GM12878 (cell line): ENCODE data around the gene RAPGEF6. TPM values are rescaled to one million over a fixed set of nuclear protein-coding genes. Genes with fewer than 3 reads are reported as not detected.

ENCODE experiments used
- ATAC-seq: fragments of 200-7000 bp; cut with Tn5 transposase; 3 replicates; pipeline ENCODE4 v1.9.1; 2020; ENCODE audit warnings: mild to moderate bottlenecking, moderate library complexity
- BruUV-seq: library from RNA; stranded (reverse); fragments of 400-500 nt; replicated peaks from 2 replicates; lab custom pipeline; 2021; lab: Mats Ljungman, UMichigan
- CTCF ChIA-PET: fragments of 300-600 bp; sonication (Branson Sonifier 250); formaldehyde crosslinking; extraction: SDS; loops from one replicate; lab custom pipeline; 2021; ENCODE audit warnings: inconsistent platforms; lab: Yijun Ruan, JAX
- POLR2A ChIA-PET: fragments of 350-600 bp; formaldehyde crosslinking; extraction: SDS; loops from one replicate; lab custom pipeline; 2021; ENCODE audit warnings: inconsistent platforms; lab: Charles Lee
- RAD21 ChIA-PET: fragments of 300-600 bp; sonication (Branson Sonifier 250); formaldehyde crosslinking; loops from one replicate; lab custom pipeline; 2023; ENCODE audit warnings: antibody characterized with exemption; ENCODE audit not compliant: unreplicated experiment; lab: Charles Lee
- SMC1A ChIA-PET: fragments of 300-600 bp; sonication (Branson Sonifier 250); formaldehyde crosslinking; loops from one replicate; lab custom pipeline; 2023; ENCODE audit not compliant: unreplicated experiment, uncharacterized antibody; lab: Charles Lee
- DNase-seq: peaks from one replicate; pipeline ENCODE4 v3.0.0-alpha.2; 2011; ENCODE audit warnings: low read depth, low spot score
- FAIRE-seq: peaks from 3 replicates; lab custom pipeline; 2011; peaks lifted over from hg19 to GRCh38; lab: Jason Lieb, UNC
- H2AFZ ChIP-seq: 2 replicates; pipeline ENCODE4 v1.6.0; 2011; ENCODE audit warnings: low read depth, low read length, control low read depth; ENCODE audit not compliant: control insufficient read depth
- H3K27ac ChIP-seq: 2 replicates; pipeline ENCODE4 v1.5.1; 2011; ENCODE audit warnings: control low read depth; ENCODE audit not compliant: control insufficient read depth, insufficient read depth
- H3K27me3 ChIP-seq, 2 experiments: replicated peaks in 1 of 2; 2 replicates each; pipeline versions ENCODE4 v1.6.0 to v1.6.1; 2011; ENCODE audit warnings: low read length in 1 of 2; ENCODE audit not compliant: control insufficient read depth in 2 of 2, insufficient read depth in 2 of 2
- H3K36me3 ChIP-seq, 2 experiments: 2 replicates each; pipeline ENCODE4 v1.5.1; 2011; ENCODE audit warnings: low read length in 1 of 2; ENCODE audit not compliant: control insufficient read depth in 2 of 2, insufficient read depth in 2 of 2
- H3K4me1 ChIP-seq: 2 replicates; pipeline ENCODE4 v1.6.1; 2011; ENCODE audit warnings: mild to moderate bottlenecking, low read length, moderate library complexity, mixed read lengths; ENCODE audit not compliant: control insufficient read depth, insufficient read depth
- H3K4me2 ChIP-seq: 2 replicates; pipeline ENCODE4 v1.6.0; 2011; ENCODE audit warnings: control low read depth; ENCODE audit not compliant: control insufficient read depth, insufficient read depth
- H3K4me3 ChIP-seq: fragments of 200-600 bp; sonication (generic); 2 replicates; pipeline ENCODE4 v1.5.1; 2016
- H3K79me2 ChIP-seq: 2 replicates; pipeline ENCODE4 v1.6.0; 2011; ENCODE audit warnings: low read length; ENCODE audit not compliant: control insufficient read depth, insufficient read depth
- H3K9ac ChIP-seq: 2 replicates; pipeline ENCODE4 v1.8.0; 2011; ENCODE audit warnings: low read length, control low read depth, mixed read lengths; ENCODE audit not compliant: control insufficient read depth, insufficient read depth
- H3K9me3 ChIP-seq: replicated peaks from 3 replicates; pipeline ENCODE4 v1.5.1; 2011; ENCODE audit warnings: mild to moderate bottlenecking, low read length; ENCODE audit not compliant: control insufficient read depth, insufficient read depth
- H4K20me1 ChIP-seq: 2 replicates; pipeline ENCODE4 v1.6.0; 2011; ENCODE audit not compliant: control insufficient read depth, insufficient read depth
- BACH1 ChIP-seq: fragments of 450-650 bp; IDR thresholded peaks from 2 replicates; pipeline ENCODE4 v1.6.1; 2017; ENCODE audit warnings: mild to moderate bottlenecking, borderline replicate concordance
- CHD4 ChIP-seq: fragments of 200-600 bp; sonication (generic); IDR thresholded peaks from 2 replicates; pipeline ENCODE4 v1.6.1; 2016; ENCODE audit warnings: mild to moderate bottlenecking
- FOXK2 ChIP-seq: fragments of 450-650 bp; IDR thresholded peaks from 2 replicates; pipeline ENCODE4 v1.6.1; 2017; ENCODE audit warnings: mild to moderate bottlenecking, moderate library complexity
- IKZF2 ChIP-seq, 2 experiments: fragments of 450-650 bp; IDR thresholded peaks; 2 replicates each; pipeline ENCODE4 v1.6.1; 2017; ENCODE audit warnings: mild to moderate bottlenecking in 2 of 2, moderate library complexity in 2 of 2
- KDM1A ChIP-seq: fragments of 200-600 bp; sonication (generic); IDR thresholded peaks from 2 replicates; pipeline ENCODE4 v1.6.1; 2016; ENCODE audit warnings: borderline replicate concordance
- LARP7 ChIP-seq: fragments of 450-650 bp; IDR thresholded peaks from 2 replicates; pipeline ENCODE4 v1.6.1; 2017; ENCODE audit warnings: mild to moderate bottlenecking
- MTA2 ChIP-seq: fragments of 450-650 bp; IDR thresholded peaks from 2 replicates; pipeline ENCODE4 v1.6.1; 2016; ENCODE audit warnings: low read depth, mild to moderate bottlenecking, moderate library complexity
- MTA3 ChIP-seq: IDR thresholded peaks from 2 replicates; pipeline ENCODE4 v1.6.1; 2012; ENCODE audit warnings: low read length, inconsistent platforms, borderline replicate concordance
- SIX5 ChIP-seq: IDR thresholded peaks from 2 replicates; pipeline ENCODE4 v1.6.1; 2011; ENCODE audit warnings: mild to moderate bottlenecking, low read depth, low read length, moderate library complexity; ENCODE audit not compliant: severe bottlenecking
- ZBED1 ChIP-seq: IDR thresholded peaks from 2 replicates; pipeline ENCODE4 v1.6.1; 2016; ENCODE audit warnings: borderline replicate concordance
- WGBS: methylation state at CpG from one replicate; pipeline ENCODE4 v1.1.6; 2016; ENCODE audit warnings: low lambda C conversion rate; ENCODE audit not compliant: insufficient replicate concordance, insufficient coverage; ENCODE audit errors: missing lambda C conversion rate; 5-methylcytosine and 5-hydroxymethylcytosine counted together
- in situ Hi-C: fragments of 300-500 bp; cut with MboI; formaldehyde crosslinking; loops from 9 replicates; pipeline ENCODE4 v1.14.3; 2018; ENCODE audit warnings: mixed read lengths
- intact Hi-C: fragments of 100-400 bp; cut with micrococcal nuclease; formaldehyde crosslinking; loops from one replicate; pipeline ENCODE4 v1.14.2; 2022; ENCODE audit not compliant: unreplicated experiment
- polyA plus RNA-seq, 11 experiments: library from polyadenylated mRNA; depleted of rRNA in 4 of 11; unstranded in 6 of 11; stranded (reverse) in 5 of 11; fragments of >200 nt; fragmentation: Nextera tagmentation in 4 of 11; fragmentation: Illumina TruSeq in 1 of 11; extraction: Ambion mirVana in 4 of 11; extraction: Trizol in 1 of 11; gene quantifications; 1 replicate in 1 of 11; 2 replicates in 10 of 11; pipeline versions ENCODE4 v1.2.1 to v1.2.3, GENCODE V29; 2011 to 2016; ENCODE audit warnings: inconsistent platforms in 2 of 11, missing spikeins in 2 of 11, low read depth in 1 of 11
- total RNA-seq, 4 experiments: library from RNA; depleted of rRNA in 3 of 4; stranded (reverse); fragments of >200 nt in 3 of 4; fragmentation: Illumina TruSeq in 1 of 4; extraction: Trizol in 1 of 4; gene quantifications; 2 replicates each; pipeline versions ENCODE4 v1.2.1 to v1.2.3, GENCODE V29; 2013 to 2021
- TF ChIP-seq, protein P1 (sequence below): fragments of 450-650 bp; IDR thresholded peaks from 2 replicates; pipeline ENCODE4 v1.6.1; 2018; ENCODE audit warnings: mild to moderate bottlenecking, low read depth, moderate library complexity; ENCODE audit not compliant: partially characterized antibody
- TF ChIP-seq, protein P2 (sequence below): fragments of 450-650 bp; IDR thresholded peaks from 2 replicates; pipeline ENCODE4 v1.6.1; 2016; ENCODE audit warnings: mild to moderate bottlenecking
- TF ChIP-seq, protein P3 (sequence below): IDR thresholded peaks from 2 replicates; pipeline ENCODE4 v1.6.1; 2012; ENCODE audit warnings: improper control_type of control experiment, low read depth, low read length; ENCODE audit not compliant: insufficient replicate concordance
- TF ChIP-seq, protein P4 (sequence below): IDR thresholded peaks from 2 replicates; pipeline ENCODE4 v1.6.1; 2012; ENCODE audit warnings: low read depth, low read length, improper control_type of control experiment

The RAPGEF6 gene
- total and polyA plus RNA-seq, 10 of the 15 experiments (the other 5 are each of a cell fraction or from before 2014, with no cell fraction given): 2.9 to 24.0 (median 14.2) TPM

DNA sequence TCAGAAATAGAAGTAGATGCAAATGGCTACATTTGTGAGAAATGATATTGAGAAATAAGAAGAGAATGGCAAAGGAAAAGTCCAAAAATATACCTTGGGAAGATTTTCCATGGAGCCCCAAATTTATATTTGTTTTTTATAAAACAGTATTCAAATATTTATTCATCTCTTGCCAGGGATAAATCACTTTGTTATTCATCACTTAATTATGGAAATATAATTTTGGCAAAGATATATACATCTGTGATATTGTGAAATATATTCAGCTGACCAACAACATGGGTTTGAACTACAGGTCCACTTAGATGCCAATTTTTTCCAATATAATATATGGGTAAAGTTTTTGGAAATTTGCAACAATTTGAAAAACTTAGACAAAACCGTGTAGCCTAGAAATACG, 19.7 kb upstream of the RAPGEF6 start:
- intact Hi-C loops: no loop called here
- POLR2A ChIA-PET: no interaction called here
- no peaks in the 10 kb centered on the region for H3K4me1 ChIP-seq
- FAIRE-seq (no peak), DNase-seq (no peak), ATAC-seq (no peak)
- BruUV-seq: no TSS peak
- no peaks in the 10 kb centered on the region for H4K20me1 ChIP-seq
- in situ Hi-C loops: no loop called here
- H3K27me3 ChIP-seq: no peaks in the 10 kb centered on the region
- no peaks in the 10 kb centered on the region; the same call in 2 of the 3 replicates for H3K9me3 ChIP-seq
- no peak overlapping the region for H3K9ac ChIP-seq
- SMC1A ChIA-PET: interaction anchor here (0.8 to 1.2 kb wide), 2 partner anchors 21 to 64 kb away, joined by 3 to 4 read pairs; no protein-coding TSS in a partner anchor
- no peak overlapping the region for H2AFZ ChIP-seq
- no peak overlapping the region for H3K27ac ChIP-seq
- no peak overlapping the region for H3K4me2 ChIP-seq
- TF ChIP-seq, protein P1, sequence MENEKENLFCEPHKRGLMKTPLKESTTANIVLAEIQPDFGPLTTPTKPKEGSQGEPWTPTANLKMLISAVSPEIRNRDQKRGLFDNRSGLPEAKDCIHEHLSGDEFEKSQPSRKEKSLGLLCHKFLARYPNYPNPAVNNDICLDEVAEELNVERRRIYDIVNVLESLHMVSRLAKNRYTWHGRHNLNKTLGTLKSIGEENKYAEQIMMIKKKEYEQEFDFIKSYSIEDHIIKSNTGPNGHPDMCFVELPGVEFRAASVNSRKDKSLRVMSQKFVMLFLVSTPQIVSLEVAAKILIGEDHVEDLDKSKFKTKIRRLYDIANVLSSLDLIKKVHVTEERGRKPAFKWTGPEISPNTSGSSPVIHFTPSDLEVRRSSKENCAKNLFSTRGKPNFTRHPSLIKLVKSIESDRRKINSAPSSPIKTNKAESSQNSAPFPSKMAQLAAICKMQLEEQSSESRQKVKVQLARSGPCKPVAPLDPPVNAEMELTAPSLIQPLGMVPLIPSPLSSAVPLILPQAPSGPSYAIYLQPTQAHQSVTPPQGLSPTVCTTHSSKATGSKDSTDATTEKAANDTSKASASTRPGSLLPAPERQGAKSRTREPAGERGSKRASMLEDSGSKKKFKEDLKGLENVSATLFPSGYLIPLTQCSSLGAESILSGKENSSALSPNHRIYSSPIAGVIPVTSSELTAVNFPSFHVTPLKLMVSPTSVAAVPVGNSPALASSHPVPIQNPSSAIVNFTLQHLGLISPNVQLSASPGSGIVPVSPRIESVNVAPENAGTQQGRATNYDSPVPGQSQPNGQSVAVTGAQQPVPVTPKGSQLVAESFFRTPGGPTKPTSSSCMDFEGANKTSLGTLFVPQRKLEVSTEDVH: no peak
- TF ChIP-seq IKZF2 (IDR thresholded peaks at IDR 0.05) (no peak), KDM1A (no peak), BACH1 (no peak), ZBED1 (no peak), SIX5 (no peak), FOXK2 (no peak), MTA2 (no peak), LARP7 (no peak), CHD4 (no peak), MTA3 (no peak)
- TF ChIP-seq, protein P2, sequence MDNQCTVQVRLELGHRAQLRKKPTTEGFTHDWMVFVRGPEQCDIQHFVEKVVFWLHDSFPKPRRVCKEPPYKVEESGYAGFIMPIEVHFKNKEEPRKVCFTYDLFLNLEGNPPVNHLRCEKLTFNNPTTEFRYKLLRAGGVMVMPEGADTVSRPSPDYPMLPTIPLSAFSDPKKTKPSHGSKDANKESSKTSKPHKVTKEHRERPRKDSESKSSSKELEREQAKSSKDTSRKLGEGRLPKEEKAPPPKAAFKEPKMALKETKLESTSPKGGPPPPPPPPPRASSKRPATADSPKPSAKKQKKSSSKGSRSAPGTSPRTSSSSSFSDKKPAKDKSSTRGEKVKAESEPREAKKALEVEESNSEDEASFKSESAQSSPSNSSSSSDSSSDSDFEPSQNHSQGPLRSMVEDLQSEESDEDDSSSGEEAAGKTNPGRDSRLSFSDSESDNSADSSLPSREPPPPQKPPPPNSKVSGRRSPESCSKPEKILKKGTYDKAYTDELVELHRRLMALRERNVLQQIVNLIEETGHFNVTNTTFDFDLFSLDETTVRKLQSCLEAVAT: no peak
- TF ChIP-seq, protein P3, sequence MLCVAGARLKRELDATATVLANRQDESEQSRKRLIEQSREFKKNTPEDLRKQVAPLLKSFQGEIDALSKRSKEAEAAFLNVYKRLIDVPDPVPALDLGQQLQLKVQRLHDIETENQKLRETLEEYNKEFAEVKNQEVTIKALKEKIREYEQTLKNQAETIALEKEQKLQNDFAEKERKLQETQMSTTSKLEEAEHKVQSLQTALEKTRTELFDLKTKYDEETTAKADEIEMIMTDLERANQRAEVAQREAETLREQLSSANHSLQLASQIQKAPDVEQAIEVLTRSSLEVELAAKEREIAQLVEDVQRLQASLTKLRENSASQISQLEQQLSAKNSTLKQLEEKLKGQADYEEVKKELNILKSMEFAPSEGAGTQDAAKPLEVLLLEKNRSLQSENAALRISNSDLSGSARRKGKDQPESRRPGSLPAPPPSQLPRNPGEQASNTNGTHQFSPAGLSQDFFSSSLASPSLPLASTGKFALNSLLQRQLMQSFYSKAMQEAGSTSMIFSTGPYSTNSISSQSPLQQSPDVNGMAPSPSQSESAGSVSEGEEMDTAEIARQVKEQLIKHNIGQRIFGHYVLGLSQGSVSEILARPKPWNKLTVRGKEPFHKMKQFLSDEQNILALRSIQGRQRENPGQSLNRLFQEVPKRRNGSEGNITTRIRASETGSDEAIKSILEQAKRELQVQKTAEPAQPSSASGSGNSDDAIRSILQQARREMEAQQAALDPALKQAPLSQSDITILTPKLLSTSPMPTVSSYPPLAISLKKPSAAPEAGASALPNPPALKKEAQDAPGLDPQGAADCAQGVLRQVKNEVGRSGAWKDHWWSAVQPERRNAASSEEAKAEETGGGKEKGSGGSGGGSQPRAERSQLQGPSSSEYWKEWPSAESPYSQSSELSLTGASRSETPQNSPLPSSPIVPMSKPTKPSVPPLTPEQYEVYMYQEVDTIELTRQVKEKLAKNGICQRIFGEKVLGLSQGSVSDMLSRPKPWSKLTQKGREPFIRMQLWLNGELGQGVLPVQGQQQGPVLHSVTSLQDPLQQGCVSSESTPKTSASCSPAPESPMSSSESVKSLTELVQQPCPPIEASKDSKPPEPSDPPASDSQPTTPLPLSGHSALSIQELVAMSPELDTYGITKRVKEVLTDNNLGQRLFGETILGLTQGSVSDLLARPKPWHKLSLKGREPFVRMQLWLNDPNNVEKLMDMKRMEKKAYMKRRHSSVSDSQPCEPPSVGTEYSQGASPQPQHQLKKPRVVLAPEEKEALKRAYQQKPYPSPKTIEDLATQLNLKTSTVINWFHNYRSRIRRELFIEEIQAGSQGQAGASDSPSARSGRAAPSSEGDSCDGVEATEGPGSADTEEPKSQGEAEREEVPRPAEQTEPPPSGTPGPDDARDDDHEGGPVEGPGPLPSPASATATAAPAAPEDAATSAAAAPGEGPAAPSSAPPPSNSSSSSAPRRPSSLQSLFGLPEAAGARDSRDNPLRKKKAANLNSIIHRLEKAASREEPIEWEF: no peak
- TF ChIP-seq, protein P4, sequence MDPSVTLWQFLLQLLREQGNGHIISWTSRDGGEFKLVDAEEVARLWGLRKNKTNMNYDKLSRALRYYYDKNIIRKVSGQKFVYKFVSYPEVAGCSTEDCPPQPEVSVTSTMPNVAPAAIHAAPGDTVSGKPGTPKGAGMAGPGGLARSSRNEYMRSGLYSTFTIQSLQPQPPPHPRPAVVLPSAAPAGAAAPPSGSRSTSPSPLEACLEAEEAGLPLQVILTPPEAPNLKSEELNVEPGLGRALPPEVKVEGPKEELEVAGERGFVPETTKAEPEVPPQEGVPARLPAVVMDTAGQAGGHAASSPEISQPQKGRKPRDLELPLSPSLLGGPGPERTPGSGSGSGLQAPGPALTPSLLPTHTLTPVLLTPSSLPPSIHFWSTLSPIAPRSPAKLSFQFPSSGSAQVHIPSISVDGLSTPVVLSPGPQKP: no peak
- H3K4me3 ChIP-seq: no peak overlapping the region
- RAD21 ChIA-PET: interaction anchor here (2.4 kb wide), 1 partner anchor 8 kb away, joined by 14 read pairs; no protein-coding TSS in a partner anchor
- H3K79me2 ChIP-seq: no peaks in the 10 kb centered on the region
- H3K36me3 ChIP-seq: peaks cover 2 to 12% of the 10 kb centered on the region in 2 experiments
- 97% methylated on average over 2 of the region's 2 CpGs for WGBS
- CTCF ChIA-PET: no interaction called here
